ENCODE results near the gene ZNF592. TPM values are rescaled to one million over a fixed set of nuclear protein-coding genes. Genes with fewer than 3 reads are reported as not detected.
"Not testable (repeated sequence)": the region's sequence is repeated elsewhere in the genome, so short reads cannot be mapped to it uniquely, and the experiment has no call there.

Gene ZNF592
- total and polyA plus RNA-seq, 9 donors: 9.0 to 23.1 (median 20.3) TPM

DNA sequence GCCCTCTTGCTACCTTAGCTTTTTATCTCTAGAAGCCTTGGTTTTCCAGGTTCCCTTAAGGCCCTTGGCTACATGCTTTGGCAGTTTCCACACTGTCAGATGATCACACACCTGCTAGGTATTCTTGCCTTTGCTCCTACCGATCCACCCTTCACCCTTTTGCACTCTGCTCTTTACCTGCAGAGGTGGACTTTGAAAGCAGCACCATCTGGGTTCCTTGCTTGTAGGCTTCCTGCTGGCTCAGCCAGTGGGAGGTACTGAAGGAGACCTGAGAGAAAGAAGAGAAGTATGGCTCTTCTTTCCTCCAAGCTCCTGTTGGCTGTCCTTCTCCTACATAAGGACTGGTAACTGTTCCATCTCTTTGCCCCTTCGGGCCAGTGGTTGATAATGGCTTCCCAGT lies 7.3 kb upstream of the ZNF592 start:
- Histone ChIP-seq H3K4me1 (ENCODE audit: control insufficient read depth, insufficient read depth, low read length) (no peaks in the 10 kb centered on the region), H3K9me3 (replicated peaks; ENCODE audit: control insufficient read depth, low read depth, low read length) (no peaks in the 10 kb centered on the region), H3K4me3 (ENCODE audit: low read length) (no peak overlapping the region), H3K36me3 (ENCODE audit: control insufficient read depth, insufficient read depth, low read length) (peaks cover 6% of the 10 kb centered on the region), H3K27ac (ENCODE audit: low read length) (no peak overlapping the region), H3K27me3 (ENCODE audit: control insufficient read depth, insufficient read depth, low read length) (no peaks in the 10 kb centered on the region)
- 79% methylated on average over 2 of the region's 2 CpGs for WGBS (ENCODE audit: insufficient coverage)
- DNase-seq: no peak

DNA sequence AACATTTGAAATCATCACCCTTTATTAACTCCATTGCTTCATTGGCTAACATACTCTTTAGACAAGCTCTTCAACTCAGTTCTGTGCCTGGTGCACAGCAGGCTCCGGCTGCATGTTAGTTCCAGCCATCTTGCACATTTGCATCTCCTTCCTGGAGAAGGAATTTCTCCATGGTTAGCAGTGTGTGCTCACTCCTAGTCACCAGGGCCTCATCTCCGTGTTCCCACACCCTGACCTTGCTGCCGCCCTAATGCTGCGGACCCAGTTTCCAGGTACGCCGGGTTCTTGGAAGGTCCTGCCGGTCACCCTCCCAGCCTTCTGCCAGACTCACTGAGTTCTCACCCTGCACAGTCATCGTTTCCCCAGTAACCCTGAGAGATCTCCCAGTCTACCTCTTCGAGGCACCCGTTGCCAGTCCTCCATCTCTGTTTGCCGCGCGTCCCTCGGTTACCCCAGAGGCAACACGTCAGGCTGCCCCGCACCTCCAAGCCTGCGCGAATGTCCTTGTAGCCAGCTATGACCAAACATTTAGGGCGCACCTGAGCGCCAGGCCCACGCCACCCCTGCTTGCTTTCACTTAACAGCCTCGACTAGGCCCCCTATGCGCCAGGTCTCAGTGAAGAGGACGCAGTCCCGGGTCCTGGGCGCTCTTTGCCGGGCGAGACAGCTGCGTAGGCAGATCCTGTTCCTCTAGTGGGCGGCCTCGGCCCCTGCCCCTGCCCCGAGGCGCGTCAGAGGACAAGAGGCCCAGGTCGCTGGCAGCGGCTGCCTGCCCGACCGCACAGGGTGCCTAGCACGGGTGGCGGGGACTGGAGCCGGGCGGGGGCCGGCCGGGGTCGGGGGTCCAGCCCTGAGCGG lies 747 bp upstream of the ZNF592 start:
- H3K4me1 ChIP-seq (ENCODE audit: control insufficient read depth, insufficient read depth, low read length): peaks cover 33% of the 10 kb centered on the region
- WGBS (ENCODE audit: insufficient coverage): under 1% methylated on average over 46 of the region's 46 CpGs
- H3K27me3 ChIP-seq (ENCODE audit: control insufficient read depth, insufficient read depth, low read length): no peaks in the 10 kb centered on the region
- peaks cover 6% of the 10 kb centered on the region for H3K36me3 ChIP-seq (ENCODE audit: control insufficient read depth, insufficient read depth, low read length)
- peak overlapping the region; percentile 83 for H3K4me3 ChIP-seq (ENCODE audit: low read length)
- peak; percentile 88 for DNase-seq
- no peaks in the 10 kb centered on the region for H3K9me3 ChIP-seq (replicated peaks; ENCODE audit: control insufficient read depth, low read depth, low read length)
- H3K27ac ChIP-seq (ENCODE audit: low read length): peak overlapping the region; percentile 99

DNA sequence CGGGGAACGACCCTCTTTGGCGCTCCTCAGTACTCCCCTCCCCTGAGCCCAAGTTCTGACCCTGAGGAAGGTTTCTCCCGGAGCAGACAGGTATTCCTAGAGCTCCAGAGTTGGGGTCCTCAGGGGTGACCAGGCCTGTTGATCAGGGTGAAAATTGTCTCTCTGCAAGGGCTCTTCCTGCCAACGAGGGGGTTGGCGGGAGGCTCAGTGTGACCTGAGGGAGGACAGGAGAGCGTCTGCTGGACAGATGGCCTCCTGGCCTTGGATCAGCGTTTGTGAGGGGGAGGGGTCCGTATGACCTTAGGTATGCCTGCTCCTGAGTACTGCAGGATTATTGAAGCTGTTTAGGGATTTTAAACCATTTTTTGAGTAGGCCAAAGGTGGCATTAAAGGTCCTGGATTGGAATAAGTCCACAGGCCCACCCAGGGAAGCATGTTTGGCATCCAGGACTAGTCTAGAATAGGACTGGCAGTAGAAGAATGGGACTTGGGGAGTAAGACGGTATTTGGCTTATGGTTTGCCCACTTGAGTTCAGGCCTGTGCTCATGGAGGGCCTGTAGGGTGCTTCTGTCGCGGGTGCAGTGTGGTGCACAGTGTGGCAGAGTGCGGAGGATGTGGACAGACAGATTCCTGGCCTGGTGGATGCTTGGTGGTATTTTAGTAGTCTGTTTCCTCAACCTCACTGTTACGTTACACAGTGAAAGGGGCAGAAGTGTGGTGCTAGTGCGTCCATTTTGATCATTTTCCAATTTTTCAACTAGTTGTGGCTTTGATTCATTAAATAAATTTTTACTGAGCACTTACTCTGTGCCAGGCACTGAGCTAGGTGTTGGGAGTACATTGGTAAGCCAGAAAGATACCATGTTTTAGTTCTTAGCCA lies 959 bp downstream of the ZNF592 start:
- Histone ChIP-seq H3K4me3 (ENCODE audit: low read length) (peak overlapping the region; percentile 90), H3K36me3 (ENCODE audit: control insufficient read depth, insufficient read depth, low read length) (peaks cover 6% of the 10 kb centered on the region), H3K4me1 (ENCODE audit: control insufficient read depth, insufficient read depth, low read length) (peaks cover 36% of the 10 kb centered on the region), H3K27me3 (ENCODE audit: control insufficient read depth, insufficient read depth, low read length) (no peaks in the 10 kb centered on the region), H3K9me3 (replicated peaks; ENCODE audit: control insufficient read depth, low read depth, low read length) (no peaks in the 10 kb centered on the region), H3K27ac (ENCODE audit: low read length) (peak overlapping the region; percentile 87)
- DNase-seq: peak; percentile 57
- 2% methylated on average over 8 of the region's 15 CpGs for WGBS (ENCODE audit: insufficient coverage)

DNA sequence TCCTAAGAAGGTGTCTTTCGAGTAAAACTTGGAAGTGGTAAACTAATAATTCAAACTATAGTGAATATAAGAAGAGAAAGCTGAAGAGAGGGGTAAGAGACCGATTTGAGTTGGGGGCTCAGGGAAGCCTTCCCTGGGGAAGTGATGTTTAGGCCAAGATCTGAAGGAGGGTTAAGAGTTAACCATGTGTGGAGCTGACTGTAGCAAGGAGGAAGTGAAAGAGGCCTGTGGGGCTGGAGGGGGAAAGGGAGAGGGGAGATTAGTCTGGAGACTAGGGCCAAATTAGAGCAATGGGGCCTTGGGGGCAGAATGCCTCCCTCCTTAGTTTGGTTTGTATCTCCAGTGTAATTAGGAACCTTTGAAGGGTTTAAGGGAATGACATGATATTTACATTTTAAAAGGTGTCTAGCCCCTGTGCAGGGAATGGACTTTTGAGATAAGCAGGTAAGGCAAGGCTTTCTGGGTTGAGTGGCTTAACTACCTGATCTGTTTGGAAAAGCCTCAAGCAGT lies 2.2 kb downstream of the ZNF592 start:
- 8% methylated on average over 1 of the region's 2 CpGs for WGBS (ENCODE audit: insufficient coverage)
- no peaks in the 10 kb centered on the region for H3K27me3 ChIP-seq (ENCODE audit: control insufficient read depth, insufficient read depth, low read length)
- no peak overlapping the region for H3K4me3 ChIP-seq (ENCODE audit: low read length)
- no peak for DNase-seq
- H3K9me3 ChIP-seq (replicated peaks; ENCODE audit: control insufficient read depth, low read depth, low read length): no peaks in the 10 kb centered on the region
- no peaks in the 10 kb centered on the region for H3K36me3 ChIP-seq (ENCODE audit: control insufficient read depth, insufficient read depth, low read length)
- H3K4me1 ChIP-seq (ENCODE audit: control insufficient read depth, insufficient read depth, low read length): peaks cover 36% of the 10 kb centered on the region
- H3K27ac ChIP-seq (ENCODE audit: low read length): no peak overlapping the region

DNA sequence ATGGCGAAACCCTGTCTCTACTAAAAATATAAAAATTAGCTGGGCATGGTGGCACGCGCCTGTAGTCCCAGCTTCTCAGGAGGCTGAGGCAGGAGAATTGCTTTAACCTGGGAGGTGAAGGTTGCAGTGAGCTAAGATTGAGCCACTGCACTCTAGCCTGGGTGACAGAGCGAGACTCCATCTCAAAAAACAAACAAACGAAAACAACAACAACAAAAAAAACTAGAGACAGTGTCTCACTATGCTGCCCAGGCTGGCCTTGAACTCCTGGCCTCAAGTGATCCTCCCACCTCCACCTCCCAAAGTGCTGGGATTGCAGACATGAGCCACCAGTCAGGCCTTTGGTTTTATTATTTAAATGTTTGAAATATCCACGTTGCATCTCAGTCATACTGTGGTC lies 3.3 kb downstream of the ZNF592 start:
- H3K9me3 ChIP-seq (replicated peaks; ENCODE audit: control insufficient read depth, low read depth, low read length); H3K36me3 ChIP-seq (ENCODE audit: control insufficient read depth, insufficient read depth, low read length); H3K27ac ChIP-seq (ENCODE audit: low read length); H3K4me3 ChIP-seq (ENCODE audit: low read length); H3K27me3 ChIP-seq (ENCODE audit: control insufficient read depth, insufficient read depth, low read length); DNase-seq: not testable (repeated sequence)
- no CpG with 5 or more reads among the region's 6 CpGs for WGBS (ENCODE audit: insufficient coverage)
- H3K4me1 ChIP-seq (ENCODE audit: control insufficient read depth, insufficient read depth, low read length): peaks cover 31% of the 10 kb centered on the region

DNA sequence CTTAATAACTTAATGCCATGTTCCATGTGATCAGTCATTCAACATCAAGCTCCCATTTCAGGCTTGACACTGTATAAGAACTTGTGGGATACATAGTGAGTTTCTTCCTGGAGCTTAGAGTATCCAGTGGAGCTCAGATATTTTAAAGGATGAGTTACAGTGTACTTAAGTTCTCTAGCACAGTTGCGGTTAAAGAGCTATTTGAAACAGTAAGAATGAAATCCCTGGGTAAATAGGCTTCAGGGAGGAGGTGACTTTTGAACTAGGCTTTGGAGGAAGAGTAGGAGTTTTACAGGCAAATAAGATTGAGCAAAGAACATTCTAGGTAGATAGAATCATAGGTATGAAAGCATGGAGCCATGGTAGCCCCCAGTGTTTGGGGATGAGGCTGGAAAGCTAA lies 3.8 kb downstream of the ZNF592 start:
- Histone ChIP-seq H3K9me3 (replicated peaks; ENCODE audit: control insufficient read depth, low read depth, low read length) (no peaks in the 10 kb centered on the region), H3K27ac (ENCODE audit: low read length) (peak overlapping the region; percentile 56), H3K27me3 (ENCODE audit: control insufficient read depth, insufficient read depth, low read length) (no peaks in the 10 kb centered on the region), H3K36me3 (ENCODE audit: control insufficient read depth, insufficient read depth, low read length) (peaks cover 5% of the 10 kb centered on the region), H3K4me1 (ENCODE audit: control insufficient read depth, insufficient read depth, low read length) (peaks cover 27% of the 10 kb centered on the region), H3K4me3 (ENCODE audit: low read length) (no peak overlapping the region)
- WGBS (ENCODE audit: insufficient coverage): 85% methylated on average over 1 of the region's 1 CpG
- DNase-seq: no peak

DNA sequence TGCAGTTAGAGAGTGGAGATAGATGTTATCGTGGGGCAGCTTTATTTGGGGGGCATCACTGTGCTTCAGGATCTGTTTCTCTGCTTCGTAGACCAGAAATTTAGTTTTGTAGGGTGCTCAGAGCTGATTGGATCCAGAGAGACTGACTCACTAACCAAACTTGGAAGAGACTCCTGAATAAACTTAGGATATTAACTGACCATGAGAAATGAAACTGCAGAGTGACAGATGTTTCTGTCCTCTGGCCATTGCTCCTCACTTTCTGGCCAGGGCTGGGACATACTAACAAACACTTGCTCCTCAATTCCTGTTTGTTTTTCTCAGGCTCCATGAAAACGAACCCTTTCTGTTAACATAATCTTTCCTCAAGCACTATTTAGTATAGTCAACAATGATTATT lies 4.3 kb downstream of the ZNF592 start:
- H3K4me3 ChIP-seq (ENCODE audit: low read length): no peak overlapping the region
- H3K4me1 ChIP-seq (ENCODE audit: control insufficient read depth, insufficient read depth, low read length): peaks cover 23% of the 10 kb centered on the region
- DNase-seq: peak; percentile 63
- H3K36me3 ChIP-seq (ENCODE audit: control insufficient read depth, insufficient read depth, low read length): peaks cover 5% of the 10 kb centered on the region
- H3K27ac ChIP-seq (ENCODE audit: low read length): peak overlapping the region; percentile 56
- 80% methylated on average over 1 of the region's 3 CpGs for WGBS (ENCODE audit: insufficient coverage)
- no peaks in the 10 kb centered on the region for H3K9me3 ChIP-seq (replicated peaks; ENCODE audit: control insufficient read depth, low read depth, low read length)
- H3K27me3 ChIP-seq (ENCODE audit: control insufficient read depth, insufficient read depth, low read length): no peaks in the 10 kb centered on the region

DNA sequence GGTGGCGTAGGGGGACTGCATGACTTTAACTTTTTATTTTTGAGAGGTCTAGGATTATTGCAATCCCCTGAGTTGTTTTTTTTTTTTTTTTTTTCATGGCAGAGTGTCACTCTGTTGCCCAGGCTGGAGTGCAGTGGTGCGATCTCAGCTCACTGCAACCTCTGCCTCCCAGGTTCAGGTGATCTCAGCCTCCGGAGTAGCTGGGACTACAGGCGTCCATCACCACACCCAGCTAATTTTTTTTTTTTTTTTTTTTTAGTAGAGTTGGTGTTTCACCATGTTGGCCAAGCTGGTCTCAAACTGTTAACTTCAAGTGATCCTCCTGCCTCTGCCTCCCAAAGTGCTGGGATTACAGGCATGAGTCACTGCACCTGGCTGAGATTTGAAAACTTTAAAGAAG lies 6.5 kb downstream of the ZNF592 start:
- not testable (repeated sequence) for DNase-seq; H3K27ac ChIP-seq (ENCODE audit: low read length); H3K9me3 ChIP-seq (replicated peaks; ENCODE audit: control insufficient read depth, low read depth, low read length); H3K27me3 ChIP-seq (ENCODE audit: control insufficient read depth, insufficient read depth, low read length); H3K4me3 ChIP-seq (ENCODE audit: low read length); H3K36me3 ChIP-seq (ENCODE audit: control insufficient read depth, insufficient read depth, low read length)
- WGBS (ENCODE audit: insufficient coverage): no CpG with 5 or more reads among the region's 4 CpGs
- H3K4me1 ChIP-seq (ENCODE audit: control insufficient read depth, insufficient read depth, low read length): peaks cover 15% of the 10 kb centered on the region

DNA sequence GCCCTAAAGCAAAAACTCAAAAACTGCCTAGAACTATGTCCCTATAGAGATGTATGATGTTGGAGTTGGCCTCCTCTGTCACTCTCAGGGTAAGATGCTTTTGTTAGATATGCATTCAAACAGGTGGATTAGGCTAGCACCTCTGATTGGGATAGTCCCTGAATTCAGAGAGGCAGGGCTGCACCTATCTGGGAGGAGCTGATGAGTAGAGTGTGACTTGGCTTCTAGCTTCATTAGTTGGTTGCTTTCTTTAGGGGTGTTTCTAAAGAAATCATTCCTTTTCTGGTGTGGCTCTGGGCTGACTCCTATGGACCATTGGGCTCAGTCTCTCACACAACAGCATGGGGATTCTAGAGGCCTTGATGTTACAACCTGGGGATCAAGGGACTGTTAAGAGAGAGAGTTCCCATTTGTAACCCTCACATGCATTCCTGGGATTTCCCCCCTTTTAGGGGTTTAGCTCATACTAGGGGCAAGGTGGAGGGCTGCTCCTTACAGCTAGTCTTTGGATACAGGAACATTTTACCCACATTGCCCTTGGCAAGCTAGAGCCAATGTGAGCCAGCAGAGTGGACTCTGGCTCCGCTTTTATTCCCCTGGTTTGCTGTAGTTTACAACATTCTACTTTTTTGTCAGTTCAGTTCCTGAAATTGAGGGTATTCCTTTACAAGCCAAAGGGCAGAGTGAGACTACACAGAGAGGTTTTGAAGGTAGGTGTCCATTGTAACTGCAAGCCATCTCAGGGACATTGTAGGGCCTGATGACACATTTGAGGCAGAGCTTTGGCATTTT lies 7.5 kb downstream of the ZNF592 start:
- Histone ChIP-seq H3K27me3 (ENCODE audit: control insufficient read depth, insufficient read depth, low read length) (no peaks in the 10 kb centered on the region), H3K27ac (ENCODE audit: low read length) (no peak overlapping the region), H3K36me3 (ENCODE audit: control insufficient read depth, insufficient read depth, low read length) (peaks cover 5% of the 10 kb centered on the region), H3K4me1 (ENCODE audit: control insufficient read depth, insufficient read depth, low read length) (peaks cover 6% of the 10 kb centered on the region), H3K9me3 (replicated peaks; ENCODE audit: control insufficient read depth, low read depth, low read length) (no peaks in the 10 kb centered on the region), H3K4me3 (ENCODE audit: low read length) (no peak overlapping the region)
- no CpG with 5 or more reads among the region's 1 CpG for WGBS (ENCODE audit: insufficient coverage)
- no peak for DNase-seq

All from muscle of leg (tissue), 11 donors.